ENCODE data around the gene CHST5.
"Not testable (repeated sequence)": the region's sequence is repeated elsewhere in the genome, so short reads cannot be mapped to it uniquely, and the experiment has no call there.

The CHST5 gene

GRCh38 chr16:75502916-75503605 is 32.8 kb downstream of the CHST5 start:
- DNase-seq: no peak

DNA sequence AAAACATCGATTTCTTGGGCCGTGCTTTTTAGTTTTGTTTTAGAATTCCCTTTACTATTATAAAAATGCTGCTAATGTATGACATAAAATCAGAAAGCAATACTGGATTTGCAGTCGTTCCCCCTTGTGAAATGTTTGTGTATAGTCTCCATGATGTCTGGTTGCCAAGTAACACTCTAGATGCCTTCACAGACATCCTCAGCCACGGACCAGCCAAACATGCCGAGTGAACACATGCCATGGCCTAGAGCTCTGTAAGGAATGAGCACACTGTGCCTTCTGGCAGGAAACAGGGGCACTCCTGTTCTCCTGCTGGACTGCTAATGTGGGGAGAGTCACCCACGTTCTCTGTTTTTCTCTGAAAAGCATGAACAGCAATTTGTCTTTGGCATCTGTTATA is 34.1 kb downstream of the CHST5 start:
- DNase-seq: not testable (repeated sequence)

DNA sequence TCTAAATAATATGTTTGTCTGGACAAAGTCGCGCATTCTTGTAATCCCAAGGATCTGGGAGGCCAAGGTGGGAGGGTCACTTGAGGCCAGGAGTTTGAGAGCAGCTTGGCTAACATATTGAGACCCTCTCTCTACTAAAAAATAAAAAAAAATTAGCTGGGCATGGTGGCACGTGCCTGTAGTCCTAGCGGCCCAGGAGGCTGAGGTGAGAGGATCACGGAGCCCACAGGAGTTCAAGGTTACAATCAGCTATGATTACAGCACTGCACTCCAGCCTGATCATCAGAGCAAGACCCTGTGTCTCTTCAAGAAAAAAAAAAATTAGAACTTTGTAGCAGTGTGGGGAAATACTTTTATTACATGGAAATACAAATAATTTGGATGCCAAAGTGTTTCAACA is 34.5 kb downstream of the CHST5 start:
- DNase-seq: no peak

GRCh38 chr16:75498605-75499322 is 37.1 kb downstream of the CHST5 start:
- DNase-seq: not testable (repeated sequence)

DNA sequence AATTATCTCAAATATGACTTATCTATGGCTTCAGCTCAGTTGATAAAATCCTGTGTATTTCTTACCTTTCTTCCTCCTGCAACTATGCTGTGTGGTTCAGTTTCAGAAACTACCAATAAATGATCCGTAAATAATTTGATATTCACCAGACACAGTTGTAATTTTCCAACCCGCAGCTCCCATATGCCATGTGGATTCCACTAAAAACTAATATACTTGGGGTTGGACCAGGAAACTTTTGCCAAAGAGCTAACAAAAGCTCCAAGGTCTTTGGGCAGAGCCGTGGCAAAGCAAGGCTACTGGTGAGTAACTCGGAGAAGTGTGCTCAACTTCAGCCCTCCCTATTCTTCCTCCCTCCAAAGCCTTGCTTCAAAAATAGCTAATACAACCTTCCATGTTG is 38.4 kb downstream of the CHST5 start:
- DNase-seq: no peak

DNA sequence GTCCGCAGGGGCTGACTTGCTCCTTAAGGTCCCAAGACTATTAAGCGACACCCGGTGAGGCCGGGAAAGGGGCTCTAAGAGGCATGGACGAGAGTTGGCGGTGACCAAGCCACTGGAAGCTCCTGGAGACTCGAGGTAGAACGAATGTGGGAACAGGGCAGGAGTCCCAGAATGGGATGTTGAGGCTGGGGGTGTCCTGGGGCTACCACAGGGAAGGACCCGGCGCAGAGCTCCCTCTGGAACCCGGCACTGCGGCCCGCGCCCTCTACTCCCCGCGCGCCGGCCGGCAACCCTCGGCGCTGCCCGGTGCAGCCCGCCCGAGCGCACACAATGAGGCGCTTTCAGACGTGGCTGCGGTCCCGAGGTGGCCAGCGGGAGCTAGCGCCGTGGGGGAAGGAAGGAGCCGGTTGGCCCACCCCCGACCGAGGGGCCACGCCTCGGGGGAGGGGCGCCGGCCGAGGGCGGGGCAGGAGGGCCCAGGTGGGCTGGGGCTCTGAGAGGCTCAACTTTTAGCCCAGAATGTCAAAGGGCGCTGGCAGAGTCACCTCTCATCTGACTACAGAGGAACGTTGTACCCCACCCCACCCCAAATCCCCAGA is 40.7 kb downstream of the CHST5 start, which contains the start of gene CHST6:
TSS of gene CHST6 (minus strand) at position 366 of the 599 bp plus-strand sequence. CDS start 15,613 bp downstream, outside the sequence.
- DNase-seq: peak; percentile 37 to 55

DNA sequence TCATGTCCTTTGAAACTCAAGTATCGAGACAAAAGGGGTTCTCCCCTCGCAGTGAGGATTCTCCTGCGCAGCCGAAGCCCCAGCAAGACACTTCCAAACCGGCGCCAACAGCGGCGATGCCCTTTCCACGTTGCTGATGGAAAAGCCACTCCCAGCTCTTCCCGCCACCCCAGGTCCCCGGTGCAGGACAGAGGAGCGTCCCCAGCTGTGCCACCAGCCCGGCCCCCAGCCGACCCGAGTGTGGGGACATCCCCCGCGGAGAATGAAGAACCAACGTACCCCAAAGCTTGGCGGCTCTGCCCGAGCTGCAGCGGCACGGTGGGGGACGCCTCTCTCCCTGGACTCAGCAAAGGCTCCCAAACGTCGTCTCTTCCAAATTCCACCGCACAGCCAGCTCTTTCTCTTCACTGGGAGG is 41.2 kb downstream of the CHST5 start:
- DNase-seq: no peak

GRCh38 chr16:75494184-75494583 is 41.7 kb downstream of the CHST5 start:
- no peak for DNase-seq

DNA sequence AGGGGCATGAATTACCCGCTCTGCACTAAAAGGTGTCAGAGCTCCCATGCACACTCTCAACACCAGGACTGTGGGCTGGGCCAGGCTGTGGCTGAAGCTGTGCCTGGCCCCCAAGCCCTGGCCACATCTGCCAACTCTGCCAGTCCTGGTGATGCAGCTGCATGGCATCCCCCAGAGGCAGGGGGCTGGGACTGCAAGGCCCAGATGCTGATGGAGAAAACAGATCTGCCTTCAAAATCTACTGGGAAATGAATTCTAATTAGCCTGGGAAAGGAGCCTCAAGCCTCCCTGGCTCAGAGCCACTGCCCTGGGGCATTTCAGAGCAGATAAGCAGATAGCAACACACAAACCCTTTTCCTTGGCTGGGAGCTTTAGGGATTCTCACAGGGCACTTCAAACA is 44.0 kb downstream of the CHST5 start:
- no peak for DNase-seq

DNA sequence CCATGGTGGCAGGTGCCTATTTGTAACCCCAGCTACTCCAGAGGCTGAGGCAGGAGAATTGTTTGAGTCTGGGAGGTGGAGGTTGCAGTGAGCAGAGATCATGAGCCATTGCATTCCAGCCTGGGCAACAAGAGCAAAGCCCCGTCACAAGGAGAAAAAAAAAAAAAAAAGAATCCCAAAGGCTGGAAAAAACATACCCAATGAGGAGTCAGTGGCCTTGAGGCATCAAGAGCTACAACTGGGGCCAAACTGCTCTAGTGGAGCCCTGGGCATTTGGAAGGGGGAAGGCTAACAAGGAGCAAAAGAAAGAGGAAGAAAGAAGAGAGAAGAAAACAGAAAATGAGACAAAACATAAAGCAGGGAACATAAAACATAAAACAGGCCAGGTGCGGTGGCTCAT is 47.6 kb downstream of the CHST5 start:
- DNase-seq: no peak

DNA sequence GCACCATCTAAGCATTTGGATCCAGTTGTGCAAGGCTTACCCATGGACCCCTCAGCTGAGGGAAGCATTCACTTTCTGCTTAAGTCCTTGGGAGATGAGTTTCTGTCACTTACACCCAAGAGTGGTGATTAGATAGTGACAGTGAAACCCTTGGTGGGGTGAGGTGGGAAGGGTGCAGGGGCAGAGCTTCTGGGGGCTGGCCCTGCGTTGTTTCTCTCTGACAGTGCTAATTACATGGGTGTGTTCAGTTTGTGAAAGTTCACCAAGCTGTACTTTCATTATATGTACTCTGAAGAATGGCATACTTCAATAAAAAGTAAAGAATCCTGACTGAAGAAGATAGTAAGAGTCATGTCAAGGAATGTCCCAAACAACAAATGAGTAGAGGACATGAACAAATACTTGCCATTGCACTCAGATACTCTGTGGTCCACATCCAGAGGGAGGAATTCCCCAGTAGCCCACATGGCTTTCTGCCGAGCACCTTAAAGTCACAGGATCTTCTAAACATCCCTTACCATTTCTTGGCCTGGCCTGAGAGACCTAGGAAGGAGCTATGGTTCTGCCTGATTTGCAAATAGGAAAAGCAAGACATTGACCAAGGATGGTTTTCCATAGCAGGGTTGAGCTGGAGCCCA is 49.1 kb downstream of the CHST5 start:
- no peak for DNase-seq

- no peak for DNase-seq
Observed at GRCh38 chr16:75486014-75486675, 49.8 kb downstream of the CHST5 start.

GRCh38 chr16:75485230-75486013 is 50.5 kb downstream of the CHST5 start:
- DNase-seq: no peak

GRCh38 chr16:75483222-75483621 is 52.7 kb downstream of the CHST5 start:
- no peak for DNase-seq

DNA sequence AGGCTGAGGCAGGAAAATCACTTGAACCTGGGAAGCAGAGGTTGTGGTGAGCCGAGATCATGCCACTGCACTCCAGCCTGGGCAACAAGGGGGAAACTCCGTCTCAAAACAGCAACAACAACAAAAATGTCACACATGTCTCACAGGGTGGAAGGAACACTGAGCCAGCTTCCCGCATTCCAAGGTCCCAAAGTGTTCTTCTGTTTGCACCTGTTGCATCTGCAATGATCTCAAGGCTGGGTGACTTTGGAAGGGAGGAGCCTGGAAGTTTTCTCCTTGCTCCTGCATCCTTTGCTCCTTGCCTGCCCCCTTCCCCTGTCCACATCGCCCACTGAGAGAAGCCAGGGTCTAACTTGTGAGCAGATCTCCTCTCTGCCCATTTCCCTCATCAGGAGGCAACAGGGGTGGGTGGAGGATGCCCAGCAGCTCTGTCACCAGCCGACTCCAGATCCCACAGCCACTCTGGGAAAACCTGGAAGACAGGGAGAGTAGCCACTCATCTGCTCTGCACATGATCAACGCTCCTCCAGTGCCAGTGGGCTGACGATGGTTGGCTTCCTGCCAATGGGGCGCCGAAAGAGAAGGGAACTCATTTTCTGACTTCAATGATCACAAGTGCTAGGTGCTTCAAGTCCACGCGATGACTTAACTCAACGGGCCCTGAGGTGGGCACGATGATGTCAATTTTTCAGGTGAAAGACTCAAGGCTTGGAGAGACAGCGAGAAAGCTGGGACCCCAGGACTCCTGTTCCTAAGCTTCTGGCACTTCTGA is 53.3 kb downstream of the CHST5 start:
- no peak for DNase-seq

- no peak for DNase-seq
Observed at GRCh38 chr16:75481475-75481874, 54.4 kb downstream of the CHST5 start.

DNA sequence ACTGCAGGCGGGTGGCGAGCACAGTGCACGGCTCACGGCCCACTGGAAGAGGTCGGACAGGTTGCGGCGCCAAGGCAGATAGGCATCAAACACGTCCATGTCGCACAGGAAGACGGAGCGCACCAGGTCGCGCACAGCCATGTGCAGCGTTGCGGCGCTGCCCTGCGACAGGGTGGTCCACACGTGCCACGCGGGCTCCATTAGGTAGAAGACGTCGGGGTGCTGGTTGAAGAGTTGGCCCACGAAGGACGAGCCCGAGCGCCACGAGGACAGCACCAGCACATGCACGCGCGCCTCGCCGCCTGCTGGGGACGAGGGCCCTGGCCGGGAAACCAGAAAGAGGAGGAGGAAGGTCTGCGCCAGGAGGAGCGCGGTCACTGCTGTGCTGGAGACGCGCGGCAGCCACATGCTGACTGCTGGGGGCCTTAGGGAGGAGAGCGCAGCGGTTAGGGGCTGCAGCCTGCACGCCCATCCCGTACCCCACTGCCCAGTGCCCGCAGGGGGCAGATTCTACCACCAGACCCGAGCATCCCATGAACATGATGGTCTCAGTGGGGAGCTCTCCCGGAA is 56.4 kb downstream of the CHST5 start:
- DNase-seq: no peak
